Endometrial microvascular endothelial cells (primary cell): ENCODE data around the gene RNF7. TPM values are rescaled to one million over a fixed set of nuclear protein-coding genes. Genes with fewer than 3 reads are reported as not detected.

Source experiments
- in situ Hi-C: cut with HindIII; loops from 2 replicates; pipeline ENCODE4 v1.10.0; 2017; ENCODE audit warnings: low sequenced_read_pairs, low pct_unique_long_range_greater_than_20kb; ENCODE audit errors: inconsistent ontology term
- total RNA-seq: library from RNA; depleted of rRNA; stranded (reverse); fragments of >200 nt; gene quantifications from one replicate; pipeline ENCODE4 v1.2.3, GENCODE V29; 2015; ENCODE audit errors: inconsistent ontology term

Gene RNF7
- total RNA-seq, 1 donor from 2014 or later = 195 TPM

GRCh38 chr3:141773676-141774075, 35.6 kb downstream of the RNF7 start:
- in situ Hi-C loops = no loop called here

- in situ Hi-C loops = loop anchor here (25.0 kb wide), 1 partner anchor 111 kb away; the partner anchor contains the start of gene ATP1B3
Measured at GRCh38 chr3:141776376-141776775, 38.3 kb downstream of the RNF7 start.

- in situ Hi-C loops = loop anchor here (25.0 kb wide), 1 partner anchor 110 kb away; the partner anchor contains the start of gene ATP1B3
Measured at GRCh38 chr3:141776885-141777284, 38.8 kb downstream of the RNF7 start.

GRCh38 chr3:141777957-141778813, 40.1 kb downstream of the RNF7 start:
- in situ Hi-C loops = loop anchor here (25.0 kb wide), 1 partner anchor 109 kb away; the partner anchor contains the start of gene ATP1B3

- in situ Hi-C loops = loop anchor here (25.0 kb wide), 1 partner anchor 108 kb away; the partner anchor contains the start of gene ATP1B3
Measured at GRCh38 chr3:141779667-141780066, 41.6 kb downstream of the RNF7 start.

- in situ Hi-C loops = loop anchor here (25.0 kb wide), 1 partner anchor 105 kb away; the partner anchor contains the start of gene ATP1B3
Measured at GRCh38 chr3:141782386-141782932, 44.4 kb downstream of the RNF7 start.

GRCh38 chr3:141783632-141784031, 45.5 kb downstream of the RNF7 start:
- in situ Hi-C loops = loop anchor here (25.0 kb wide), 1 partner anchor 104 kb away; the partner anchor contains the start of gene ATP1B3

- in situ Hi-C loops = loop anchor here (25.0 kb wide), 1 partner anchor 103 kb away; the partner anchor contains the start of gene ATP1B3
Measured at GRCh38 chr3:141784096-141784495, 46.0 kb downstream of the RNF7 start.

GRCh38 chr3:141784531-141784930, 46.4 kb downstream of the RNF7 start:
- in situ Hi-C loops = loop anchor here (25.0 kb wide), 1 partner anchor 103 kb away; the partner anchor contains the start of gene ATP1B3

GRCh38 chr3:141788149-141788548, 50.1 kb downstream of the RNF7 start:
- in situ Hi-C loops = loop anchor here (25.0 kb wide), 1 partner anchor 99 kb away; the partner anchor contains the start of gene ATP1B3

- in situ Hi-C loops = loop anchor here (25.0 kb wide), 1 partner anchor 99 kb away; the partner anchor contains the start of gene ATP1B3
Measured at GRCh38 chr3:141788750-141789149, 50.7 kb downstream of the RNF7 start.

- in situ Hi-C loops = loop anchor here (25.0 kb wide), 1 partner anchor 98 kb away; the partner anchor contains the start of gene ATP1B3
Measured at GRCh38 chr3:141789281-141789680, 51.2 kb downstream of the RNF7 start.

- in situ Hi-C loops = loop anchor here (25.0 kb wide), 1 partner anchor 97 kb away; the partner anchor contains the start of gene ATP1B3
Measured at GRCh38 chr3:141790171-141790570, 52.1 kb downstream of the RNF7 start.

- in situ Hi-C loops = loop anchor here (25.0 kb wide), 1 partner anchor 95 kb away; the partner anchor contains the start of gene ATP1B3
Measured at GRCh38 chr3:141792495-141792894, 54.4 kb downstream of the RNF7 start.

GRCh38 chr3:141793476-141794260, 55.6 kb downstream of the RNF7 start:
- in situ Hi-C loops = loop anchor here (25.0 kb wide), 1 partner anchor 94 kb away; the partner anchor contains the start of gene ATP1B3

GRCh38 chr3:141795276-141795675, 57.2 kb downstream of the RNF7 start:
- in situ Hi-C loops = loop anchor here (25.0 kb wide), 1 partner anchor 92 kb away; the partner anchor contains the start of gene ATP1B3

- in situ Hi-C loops = loop anchor here (25.0 kb wide), 1 partner anchor 92 kb away; the partner anchor contains the start of gene ATP1B3
Measured at GRCh38 chr3:141795741-141796080, 57.6 kb downstream of the RNF7 start.
